Body of pancreas (tissue), 4 donors: ENCODE results near the gene OTUD4. TPM values are rescaled to one million over a fixed set of nuclear protein-coding genes. Genes with fewer than 3 reads are reported as not detected.
A peak's percentile ranks its signal among the peaks of the same experiment; 100 is the strongest.
"Not testable (repeated sequence)": the region's sequence is repeated elsewhere in the genome, so short reads cannot be mapped to it uniquely, and the experiment has no call there.

ENCODE experiments used
- ATAC-seq: fragments of 150-250 bp; one replicate; pipeline ENCODE4 v1.9.1; 2016
- DNase-seq, 4 donors: peaks; one replicate each; pipeline ENCODE4 v3.0.0-alpha.2; 2019
- H3K27ac ChIP-seq, 4 donors: fragments of 200-600 bp; sonication (generic); 1 replicate in 3 of 4; 2 replicates in 1 of 4; pipeline versions ENCODE4 v1.5.1 to v1.6.1; 2016 to 2019; ENCODE audit warnings: mild to moderate bottlenecking in 1 of 4, mixed read lengths in 1 of 4, moderate library complexity in 1 of 4
- H3K27me3 ChIP-seq, 2 donors: fragments of 200-600 bp; sonication (generic); one replicate each; pipeline ENCODE4 v1.6.0; 2016; ENCODE audit warnings: mild to moderate bottlenecking in 1 of 2
- H3K36me3 ChIP-seq, 2 donors: fragments of 200-600 bp; sonication (generic); replicated peaks in 1 of 2; 2 replicates each; pipeline ENCODE4 v1.5.1; 2016; ENCODE audit warnings: low read depth in 2 of 2; ENCODE audit not compliant: insufficient read depth in 1 of 2
- H3K4me1 ChIP-seq: fragments of 200-600 bp; sonication (generic); one replicate; pipeline ENCODE4 v1.6.0; 2016
- H3K4me3 ChIP-seq, 2 donors: fragments of 200-600 bp; sonication (generic); 1 replicate in 1 of 2; 2 replicates in 1 of 2; pipeline ENCODE4 v1.5.1; 2016 to 2019
- H3K9me3 ChIP-seq, 3 donors: fragments of 200-600 bp; sonication (generic); 1 replicate in 2 of 3; 2 replicates in 1 of 3; pipeline ENCODE4 v1.5.1; 2016
- POLR2A ChIP-seq, 3 donors: fragments of 450-650 bp; IDR thresholded peaks; one replicate each; pipeline ENCODE4 v1.6.1; 2016; ENCODE audit warnings: antibody characterized with exemption in 3 of 3, mild to moderate bottlenecking in 2 of 3
- WGBS, 2 donors: methylation state at CpG; one replicate each; pipeline ENCODE4 v1.1.5; 2017; 5-methylcytosine and 5-hydroxymethylcytosine counted together
- intact Hi-C: fragments of 100-400 bp; cut with DNase I; formaldehyde crosslinking; loops from one replicate; pipeline ENCODE4 v1.15.1; 2023
- total RNA-seq, 2 donors: library from RNA; depleted of rRNA; stranded (reverse); fragments of >200 nt; gene quantifications; one replicate each; pipeline ENCODE4 v1.1.0, GENCODE V29; 2016
- TF ChIP-seq, protein P1 (sequence below), 7 experiments: fragments of 450-650 bp in 4 of 7; fragments of 200-600 bp in 3 of 7; sonication (generic) in 3 of 7; IDR thresholded peaks; one replicate each; pipeline ENCODE4 v1.5.1; 2016 to 2019; ENCODE audit warnings: antibody characterized with exemption in 7 of 7

The OTUD4 gene, protein sequence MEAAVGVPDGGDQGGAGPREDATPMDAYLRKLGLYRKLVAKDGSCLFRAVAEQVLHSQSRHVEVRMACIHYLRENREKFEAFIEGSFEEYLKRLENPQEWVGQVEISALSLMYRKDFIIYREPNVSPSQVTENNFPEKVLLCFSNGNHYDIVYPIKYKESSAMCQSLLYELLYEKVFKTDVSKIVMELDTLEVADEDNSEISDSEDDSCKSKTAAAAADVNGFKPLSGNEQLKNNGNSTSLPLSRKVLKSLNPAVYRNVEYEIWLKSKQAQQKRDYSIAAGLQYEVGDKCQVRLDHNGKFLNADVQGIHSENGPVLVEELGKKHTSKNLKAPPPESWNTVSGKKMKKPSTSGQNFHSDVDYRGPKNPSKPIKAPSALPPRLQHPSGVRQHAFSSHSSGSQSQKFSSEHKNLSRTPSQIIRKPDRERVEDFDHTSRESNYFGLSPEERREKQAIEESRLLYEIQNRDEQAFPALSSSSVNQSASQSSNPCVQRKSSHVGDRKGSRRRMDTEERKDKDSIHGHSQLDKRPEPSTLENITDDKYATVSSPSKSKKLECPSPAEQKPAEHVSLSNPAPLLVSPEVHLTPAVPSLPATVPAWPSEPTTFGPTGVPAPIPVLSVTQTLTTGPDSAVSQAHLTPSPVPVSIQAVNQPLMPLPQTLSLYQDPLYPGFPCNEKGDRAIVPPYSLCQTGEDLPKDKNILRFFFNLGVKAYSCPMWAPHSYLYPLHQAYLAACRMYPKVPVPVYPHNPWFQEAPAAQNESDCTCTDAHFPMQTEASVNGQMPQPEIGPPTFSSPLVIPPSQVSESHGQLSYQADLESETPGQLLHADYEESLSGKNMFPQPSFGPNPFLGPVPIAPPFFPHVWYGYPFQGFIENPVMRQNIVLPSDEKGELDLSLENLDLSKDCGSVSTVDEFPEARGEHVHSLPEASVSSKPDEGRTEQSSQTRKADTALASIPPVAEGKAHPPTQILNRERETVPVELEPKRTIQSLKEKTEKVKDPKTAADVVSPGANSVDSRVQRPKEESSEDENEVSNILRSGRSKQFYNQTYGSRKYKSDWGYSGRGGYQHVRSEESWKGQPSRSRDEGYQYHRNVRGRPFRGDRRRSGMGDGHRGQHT
- 10 to 100 TPM; 13.0 to 37.9 TPM for total RNA-seq

DNA sequence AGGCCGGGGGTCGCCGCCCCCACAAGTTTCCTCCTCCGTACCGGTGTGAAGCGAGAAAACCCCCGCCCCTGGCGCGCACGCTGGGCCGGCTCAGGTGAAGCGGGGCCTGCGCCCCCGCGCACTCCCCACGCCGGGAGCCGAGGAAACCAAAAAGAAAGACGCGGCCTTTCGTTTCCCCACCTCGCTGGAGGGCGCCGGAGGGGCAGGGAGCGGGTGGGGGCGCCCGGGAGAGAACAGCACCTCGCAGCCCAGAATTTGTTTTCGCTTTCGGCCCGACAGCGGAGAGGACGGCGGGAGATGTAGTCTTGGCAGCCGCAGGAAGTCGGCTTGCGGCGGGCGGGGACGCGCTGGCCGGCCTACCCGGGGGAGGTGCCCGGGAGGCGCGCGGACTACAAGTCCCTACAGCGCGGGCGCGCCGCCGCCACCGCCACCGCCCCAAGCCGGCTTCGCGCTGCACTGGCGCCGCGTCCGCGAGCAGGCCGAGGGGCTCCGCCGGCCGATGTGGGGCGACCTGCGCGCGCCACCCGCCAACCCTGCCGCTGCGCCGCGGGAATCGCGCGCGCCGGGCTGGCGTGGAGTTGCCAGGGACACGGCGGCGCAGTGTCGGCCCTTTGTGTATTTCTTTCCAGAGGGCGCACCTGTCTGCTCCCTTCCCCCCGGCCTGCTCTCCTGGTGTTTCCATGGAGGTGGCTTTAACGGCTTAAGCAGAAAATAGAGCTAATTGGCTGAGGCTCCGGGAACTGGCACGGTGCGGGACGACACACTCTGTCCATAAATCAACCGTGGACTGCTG is at the start of gene OTUD4:
TSS of gene OTUD4 (minus strand) at position 292 of the 793 bp plus-strand sequence. CDS start 616 bp downstream, outside the sequence.
- Histone ChIP-seq H3K9me3 (no peaks in the 10 kb centered on the region), H3K36me3 (no peaks in the 10 kb centered on the region), H3K27me3 (no peaks in the 10 kb centered on the region), H3K4me3 (peak within 1 kb of the TSS; percentile 67 to 95), H3K27ac (peak within 1 kb of the TSS; percentile 96 to 99 (median 98)), H3K4me1 (peaks cover 33% of the 10 kb centered on the region)
- 0% methylated on average over 30 to 92 of the region's 94 CpGs for WGBS, 2 donors
- intact Hi-C loops, result no loop called here
- DNase-seq (peak; percentile 94 to 97 (median 96)), ATAC-seq (peak; percentile 91)
- peak; percentile 60 to 80 (median 73) for TF ChIP-seq POLR2A (IDR thresholded peaks at IDR 0.05)
- TF ChIP-seq, protein P1, sequence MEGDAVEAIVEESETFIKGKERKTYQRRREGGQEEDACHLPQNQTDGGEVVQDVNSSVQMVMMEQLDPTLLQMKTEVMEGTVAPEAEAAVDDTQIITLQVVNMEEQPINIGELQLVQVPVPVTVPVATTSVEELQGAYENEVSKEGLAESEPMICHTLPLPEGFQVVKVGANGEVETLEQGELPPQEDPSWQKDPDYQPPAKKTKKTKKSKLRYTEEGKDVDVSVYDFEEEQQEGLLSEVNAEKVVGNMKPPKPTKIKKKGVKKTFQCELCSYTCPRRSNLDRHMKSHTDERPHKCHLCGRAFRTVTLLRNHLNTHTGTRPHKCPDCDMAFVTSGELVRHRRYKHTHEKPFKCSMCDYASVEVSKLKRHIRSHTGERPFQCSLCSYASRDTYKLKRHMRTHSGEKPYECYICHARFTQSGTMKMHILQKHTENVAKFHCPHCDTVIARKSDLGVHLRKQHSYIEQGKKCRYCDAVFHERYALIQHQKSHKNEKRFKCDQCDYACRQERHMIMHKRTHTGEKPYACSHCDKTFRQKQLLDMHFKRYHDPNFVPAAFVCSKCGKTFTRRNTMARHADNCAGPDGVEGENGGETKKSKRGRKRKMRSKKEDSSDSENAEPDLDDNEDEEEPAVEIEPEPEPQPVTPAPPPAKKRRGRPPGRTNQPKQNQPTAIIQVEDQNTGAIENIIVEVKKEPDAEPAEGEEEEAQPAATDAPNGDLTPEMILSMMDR (IDR thresholded peaks at IDR 0.05), result peak in 1 of 7 experiments; percentile 33

DNA sequence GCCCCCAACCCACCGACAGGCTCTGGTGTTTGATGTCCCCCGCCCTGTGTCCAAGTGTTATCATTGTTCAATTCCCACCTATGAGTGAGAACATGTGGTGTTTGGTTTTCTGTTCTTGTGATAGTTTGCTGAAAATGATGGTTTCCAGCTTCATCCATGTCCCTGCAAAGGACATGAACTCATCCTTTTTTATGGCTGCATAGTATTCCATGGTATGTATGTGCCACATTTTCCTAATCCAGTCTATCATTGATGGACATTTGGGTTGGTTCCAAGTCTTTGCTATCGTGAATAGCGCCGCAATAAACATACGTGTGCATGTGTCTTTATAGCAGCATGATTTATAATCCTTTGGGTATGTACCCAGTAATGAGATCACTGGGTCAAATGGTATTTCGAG is 42.8 kb upstream of the OTUD4 start:
- 76 to 85% methylated on average over 7 of the region's 7 CpGs for WGBS, 2 donors
- DNase-seq, H3K36me3 ChIP-seq, H3K9me3 ChIP-seq, ATAC-seq, H3K4me3 ChIP-seq, H3K4me1 ChIP-seq, H3K27ac ChIP-seq, H3K27me3 ChIP-seq, intact Hi-C loops: not testable (repeated sequence)

DNA sequence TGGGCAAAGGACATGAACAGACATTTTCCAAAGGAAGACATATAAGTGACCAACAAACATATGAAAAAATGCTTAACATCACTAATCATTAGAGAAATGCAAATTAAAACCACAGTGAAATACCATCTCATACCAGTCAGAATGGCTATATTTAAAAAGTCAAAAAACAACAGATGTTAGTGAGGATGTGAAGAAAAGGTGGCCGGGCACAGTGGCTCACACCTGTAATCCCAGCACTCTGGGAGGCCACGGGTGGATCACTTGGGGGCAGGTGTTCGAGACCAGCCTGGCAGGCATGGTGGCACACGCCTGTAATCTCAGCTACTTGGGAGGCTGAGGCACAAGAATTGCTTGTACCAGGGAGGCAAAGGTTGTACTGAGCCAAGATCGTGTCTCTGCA is 41.1 kb upstream of the OTUD4 start:
- DNase-seq, H3K36me3 ChIP-seq, H3K27ac ChIP-seq, H3K27me3 ChIP-seq, H3K4me1 ChIP-seq, H3K9me3 ChIP-seq, intact Hi-C loops, ATAC-seq, H3K4me3 ChIP-seq: not testable (repeated sequence)
- WGBS, 2 donors, result 70 to 82% methylated on average over 5 of the region's 5 CpGs

DNA sequence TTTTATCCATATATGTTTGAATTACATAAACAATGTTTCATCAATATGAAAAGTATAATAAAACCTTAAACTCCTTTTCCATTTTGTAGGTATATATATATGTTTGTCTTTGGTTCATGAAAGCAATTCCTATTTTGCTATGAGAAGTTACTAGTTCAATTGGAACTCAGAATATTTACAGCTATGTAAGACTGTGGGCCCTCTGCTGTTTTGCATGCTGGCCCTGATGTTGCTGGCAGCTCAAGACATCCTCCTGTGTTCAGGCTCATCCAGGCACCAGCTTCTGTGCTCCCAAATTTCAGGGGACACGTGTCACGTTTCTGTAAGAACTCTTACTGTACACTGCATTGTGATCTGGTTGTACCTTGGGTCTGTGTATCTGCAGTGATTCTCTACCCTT is 38.7 kb upstream of the OTUD4 start:
- no peak for TF ChIP-seq POLR2A (IDR thresholded peaks at IDR 0.05)
- TF ChIP-seq, protein P1 (IDR thresholded peaks at IDR 0.05), result no peak
- intact Hi-C loops, result no loop called here
- no peaks in the 10 kb centered on the region for H3K27me3 ChIP-seq
- no peaks in the 10 kb centered on the region for H3K36me3 ChIP-seq
- 86 to 92% methylated on average over 2 of the region's 2 CpGs for WGBS, 2 donors
- DNase-seq (no peak), ATAC-seq (no peak)
- no peaks in the 10 kb centered on the region for H3K9me3 ChIP-seq
- no peaks in the 10 kb centered on the region for H3K4me1 ChIP-seq
- H3K4me3 ChIP-seq, result no peak overlapping the region
- no peak overlapping the region for H3K27ac ChIP-seq

DNA sequence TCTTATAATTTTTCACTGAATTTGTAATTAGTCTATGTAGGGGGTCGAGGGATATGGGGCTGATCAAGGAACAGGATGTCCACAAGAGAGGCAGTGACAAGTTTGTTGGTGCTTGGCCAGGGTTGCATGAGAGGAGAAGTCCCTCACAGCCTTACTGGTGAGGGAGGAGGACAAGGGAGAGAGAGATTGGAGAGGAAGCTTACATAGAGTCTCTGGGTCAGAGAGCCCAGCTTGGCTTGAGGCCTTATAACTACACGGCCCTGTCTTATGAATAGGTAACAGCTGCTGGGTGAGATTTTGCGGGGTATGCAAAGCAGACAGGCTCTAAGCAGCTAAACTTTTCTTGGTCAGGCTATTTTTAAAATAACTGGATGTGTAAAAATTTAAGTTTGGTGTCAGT is 37.9 kb upstream of the OTUD4 start:
- intact Hi-C loops, result no loop called here
- Histone ChIP-seq H3K36me3 (no peaks in the 10 kb centered on the region), H3K4me3 (no peak overlapping the region), H3K27ac (no peak overlapping the region), H3K27me3 (no peaks in the 10 kb centered on the region), H3K9me3 (no peaks in the 10 kb centered on the region), H3K4me1 (no peaks in the 10 kb centered on the region)
- ATAC-seq (no peak), DNase-seq (peak in 1 of 4 donors; percentile 8)
- 55 to 64% methylated on average over 3 of the region's 3 CpGs for whole genome bisulfite sequencing, 2 donors
- TF ChIP-seq, protein P1 (IDR thresholded peaks at IDR 0.05), result no peak
- no peak for TF ChIP-seq POLR2A (IDR thresholded peaks at IDR 0.05)
